ENCODE results near the gene PITPNC1.
"Not testable (repeated sequence)": the region's sequence is repeated elsewhere in the genome, so short reads cannot be mapped to it uniquely, and the experiment has no call there.

Gene PITPNC1

GRCh38 chr17:67514998-67515397 is 137.9 kb downstream of the PITPNC1 start:
- no peak for DNase-seq (ENCODE audit: low read depth, low spot score)

- no peak for DNase-seq (ENCODE audit: low read depth, low spot score)
Measured at GRCh38 chr17:67515490-67516083, 138.5 kb downstream of the PITPNC1 start.

GRCh38 chr17:67516571-67516970 is 139.5 kb downstream of the PITPNC1 start:
- DNase-seq (ENCODE audit: low read depth, low spot score) = not testable (repeated sequence)

- no peak for DNase-seq (ENCODE audit: low read depth, low spot score)
Measured at GRCh38 chr17:67517325-67517724, 140.2 kb downstream of the PITPNC1 start.

- DNase-seq (ENCODE audit: low read depth, low spot score) = no peak
Measured at GRCh38 chr17:67518876-67519275, 141.8 kb downstream of the PITPNC1 start.

- no peak for DNase-seq (ENCODE audit: low read depth, low spot score)
Measured at GRCh38 chr17:67519801-67520251, 142.7 kb downstream of the PITPNC1 start.

- no peak for DNase-seq (ENCODE audit: low read depth, low spot score)
Measured at GRCh38 chr17:67520252-67520906, 143.3 kb downstream of the PITPNC1 start.

- no peak for DNase-seq (ENCODE audit: low read depth, low spot score)
Measured at GRCh38 chr17:67520916-67521774, 144.1 kb downstream of the PITPNC1 start.

- DNase-seq (ENCODE audit: low read depth, low spot score) = no peak
Measured at GRCh38 chr17:67521775-67522069, 144.6 kb downstream of the PITPNC1 start.

- no peak for DNase-seq (ENCODE audit: low read depth, low spot score)
Measured at GRCh38 chr17:67523101-67523500, 146.0 kb downstream of the PITPNC1 start.

- DNase-seq (ENCODE audit: low read depth, low spot score) = no peak
Measured at GRCh38 chr17:67525239-67526135, 148.4 kb downstream of the PITPNC1 start.

- DNase-seq (ENCODE audit: low read depth, low spot score) = no peak
Measured at GRCh38 chr17:67526700-67527099, 149.6 kb downstream of the PITPNC1 start.

- no peak for DNase-seq (ENCODE audit: low read depth, low spot score)
Measured at GRCh38 chr17:67528751-67529436, 151.8 kb downstream of the PITPNC1 start.

- DNase-seq (ENCODE audit: low read depth, low spot score) = no peak
Measured at GRCh38 chr17:67531291-67531690, 154.2 kb downstream of the PITPNC1 start.

GRCh38 chr17:67532326-67532871 is 155.3 kb downstream of the PITPNC1 start:
- no peak for DNase-seq (ENCODE audit: low read depth, low spot score)

- DNase-seq (ENCODE audit: low read depth, low spot score) = no peak
Measured at GRCh38 chr17:67534941-67535340, 157.9 kb downstream of the PITPNC1 start.

- DNase-seq (ENCODE audit: low read depth, low spot score) = no peak
Measured at GRCh38 chr17:67542219-67543114, 165.4 kb downstream of the PITPNC1 start.

- no peak for DNase-seq (ENCODE audit: low read depth, low spot score)
Measured at GRCh38 chr17:67544364-67544955, 167.4 kb downstream of the PITPNC1 start.
